ENCODE results near the gene OVCH1.

DNA sequence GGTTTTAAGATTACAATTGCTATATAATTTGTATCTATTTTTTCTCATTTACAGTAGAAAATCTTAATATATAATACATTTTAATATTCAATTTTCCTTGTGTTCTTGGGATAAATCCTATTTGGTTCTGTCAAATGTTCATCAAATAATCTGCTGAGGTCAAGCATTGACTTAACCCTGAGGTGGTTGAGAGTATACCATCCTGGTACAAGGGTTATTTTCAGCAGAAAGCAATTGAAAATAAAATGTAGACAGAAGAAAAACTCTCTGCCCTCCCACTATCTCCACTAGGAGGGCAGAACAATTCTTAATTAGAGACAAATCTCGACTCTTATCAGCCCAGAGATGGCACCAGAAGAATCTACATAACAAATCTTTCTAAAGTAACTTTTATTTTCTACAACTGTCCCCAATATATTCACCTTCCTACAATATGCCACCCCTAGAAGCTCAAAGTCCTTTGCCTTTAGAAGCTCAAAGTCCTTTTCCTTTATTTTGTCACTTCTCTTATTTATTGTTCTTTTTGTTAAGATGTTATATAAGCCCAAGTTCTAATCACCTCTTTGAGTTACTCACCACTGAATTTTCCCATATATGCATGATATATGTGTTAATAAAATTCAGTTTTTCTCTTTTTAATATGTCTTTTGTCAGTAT, 58.6 kb downstream of the OVCH1 start:
- TF ChIP-seq GATA2 (IDR thresholded peaks at IDR 0.05; ENCODE audit: low read depth, low read length) (no peak), GATA3 (IDR thresholded peaks at IDR 0.05; ENCODE audit: low read depth, low read length) (no peak)
